ENCODE measurements around the gene DEPDC5.

The DEPDC5 gene

GRCh38 chr22:31899669-31900068 lies 145.8 kb downstream of the DEPDC5 start:
- no peaks in the 10 kb centered on the region for H3K27me3 ChIP-seq (replicated peaks; ENCODE audit: control insufficient read depth, insufficient read depth, low read length)
- H3K36me3 ChIP-seq (ENCODE audit: control insufficient read depth, insufficient read depth, low read length) = peaks cover 13% of the 10 kb centered on the region
- TF ChIP-seq CTCF (IDR thresholded peaks at IDR 0.05; ENCODE audit: insufficient read depth, low read length, poor library complexity, severe bottlenecking) = no peak
- no peak overlapping the region for H3K4me3 ChIP-seq (replicated peaks; ENCODE audit: low read depth, low read length)
- DNase-seq (ENCODE audit: extremely low read depth, insufficient read length) = no peak

GRCh38 chr22:31901388-31902137 lies 147.7 kb downstream of the DEPDC5 start:
- TF ChIP-seq CTCF (IDR thresholded peaks at IDR 0.05; ENCODE audit: insufficient read depth, low read length, poor library complexity, severe bottlenecking) = no peak
- Histone ChIP-seq H3K36me3 (ENCODE audit: control insufficient read depth, insufficient read depth, low read length) (peaks cover 11% of the 10 kb centered on the region), H3K27me3 (replicated peaks; ENCODE audit: control insufficient read depth, insufficient read depth, low read length) (no peaks in the 10 kb centered on the region), H3K4me3 (replicated peaks; ENCODE audit: low read depth, low read length) (no peak overlapping the region)
- no peak for DNase-seq (ENCODE audit: extremely low read depth, insufficient read length)

GRCh38 chr22:31904651-31905050 lies 150.8 kb downstream of the DEPDC5 start:
- Histone ChIP-seq H3K36me3 (ENCODE audit: control insufficient read depth, insufficient read depth, low read length) (peaks cover 15% of the 10 kb centered on the region), H3K27me3 (replicated peaks; ENCODE audit: control insufficient read depth, insufficient read depth, low read length) (no peaks in the 10 kb centered on the region), H3K4me3 (replicated peaks; ENCODE audit: low read depth, low read length) (no peak overlapping the region)
- no peak for DNase-seq (ENCODE audit: extremely low read depth, insufficient read length)
- no peak for TF ChIP-seq CTCF (IDR thresholded peaks at IDR 0.05; ENCODE audit: insufficient read depth, low read length, poor library complexity, severe bottlenecking)

- H3K36me3 ChIP-seq (ENCODE audit: control insufficient read depth, insufficient read depth, low read length) = peaks cover 15% of the 10 kb centered on the region
- DNase-seq (ENCODE audit: extremely low read depth, insufficient read length) = no peak
- H3K4me3 ChIP-seq (replicated peaks; ENCODE audit: low read depth, low read length) = no peak overlapping the region
- TF ChIP-seq CTCF (IDR thresholded peaks at IDR 0.05; ENCODE audit: insufficient read depth, low read length, poor library complexity, severe bottlenecking) = no peak
- H3K27me3 ChIP-seq (replicated peaks; ENCODE audit: control insufficient read depth, insufficient read depth, low read length) = no peaks in the 10 kb centered on the region
Observed at GRCh38 chr22:31905356-31905755, 151.5 kb downstream of the DEPDC5 start.

- no peak for DNase-seq (ENCODE audit: extremely low read depth, insufficient read length)
- Histone ChIP-seq H3K4me3 (replicated peaks; ENCODE audit: low read depth, low read length) (no peak overlapping the region), H3K27me3 (replicated peaks; ENCODE audit: control insufficient read depth, insufficient read depth, low read length) (no peaks in the 10 kb centered on the region), H3K36me3 (ENCODE audit: control insufficient read depth, insufficient read depth, low read length) (peaks cover 15% of the 10 kb centered on the region)
- TF ChIP-seq CTCF (IDR thresholded peaks at IDR 0.05; ENCODE audit: insufficient read depth, low read length, poor library complexity, severe bottlenecking) = no peak
Observed at GRCh38 chr22:31906086-31906485, 152.3 kb downstream of the DEPDC5 start.
